Colon (tissue), 2 donors: Measurements from ENCODE around the gene PSMD8.
"Not testable (repeated sequence)": the region's sequence is repeated elsewhere in the genome, so short reads cannot be mapped to it uniquely, and the experiment has no call there.

Experiments
- FAIRE-seq: peaks from 2 replicates; lab custom pipeline; 2012; peaks lifted over from hg19 to GRCh38; lab: Jason Lieb, UNC
- donor health status: control.
- donor health status: control.

The PSMD8 gene

GRCh38 chr19:38411041-38411712 is 36.8 kb downstream of the PSMD8 start:
- no peak for FAIRE-seq

- FAIRE-seq: not testable (repeated sequence)
Observed at GRCh38 chr19:38411898-38412297, 37.5 kb downstream of the PSMD8 start.

GRCh38 chr19:38412491-38412890 is 38.1 kb downstream of the PSMD8 start:
- no peak for FAIRE-seq

GRCh38 chr19:38412961-38413360 is 38.6 kb downstream of the PSMD8 start:
- no peak for FAIRE-seq

GRCh38 chr19:38413416-38413815 is 39.0 kb downstream of the PSMD8 start:
- FAIRE-seq: no peak

- no peak for FAIRE-seq
Observed at GRCh38 chr19:38417146-38417543, 42.8 kb downstream of the PSMD8 start.

GRCh38 chr19:38417544-38418506 is 43.5 kb downstream of the PSMD8 start:
- FAIRE-seq: no peak

- FAIRE-seq: no peak
Observed at GRCh38 chr19:38420935-38421334, 46.6 kb downstream of the PSMD8 start.

GRCh38 chr19:38421856-38422255 is 47.5 kb downstream of the PSMD8 start:
- FAIRE-seq: no peak

GRCh38 chr19:38422438-38422837 is 48.1 kb downstream of the PSMD8 start:
- FAIRE-seq: no peak

GRCh38 chr19:38424272-38424671 is 49.9 kb downstream of the PSMD8 start:
- no peak for FAIRE-seq

- FAIRE-seq: no peak
Observed at GRCh38 chr19:38425222-38425809, 50.9 kb downstream of the PSMD8 start.

GRCh38 chr19:38425810-38426466 is 51.6 kb downstream of the PSMD8 start, which contains the start of gene RASGRP4:
Gene RASGRP4 (minus strand): TSS chr19:38426219. CDS start chr19:38426091, 128 bp downstream.
- FAIRE-seq: no peak

GRCh38 chr19:38427035-38427677 is 52.8 kb downstream of the PSMD8 start:
- not testable (repeated sequence) for FAIRE-seq

GRCh38 chr19:38429055-38429810 is 54.9 kb downstream of the PSMD8 start:
- no peak for FAIRE-seq

- no peak for FAIRE-seq
Observed at GRCh38 chr19:38429811-38430156, 55.4 kb downstream of the PSMD8 start.

GRCh38 chr19:38430931-38431330 is 56.6 kb downstream of the PSMD8 start:
- FAIRE-seq: no peak

- no peak for FAIRE-seq
Observed at GRCh38 chr19:38433268-38433733, 58.9 kb downstream of the PSMD8 start, which contains the start of gene RYR1. Gene RYR1 (plus strand): TSS chr19:38433691. CDS start chr19:38433830, 139 bp downstream.
